Measurements from ENCODE around the gene PARD6A.

GRCh38 chr16:67649494-67649931 is 11.2 kb upstream of the PARD6A start:
- TF ChIP-seq CTCF (conservative IDR thresholded peaks at IDR 0.05) = no peak
- TF ChIP-seq EZH2 (IDR thresholded peaks at IDR 0.05; ENCODE audit: low read depth) = no peak
